GOT3 (cell line): ENCODE results near the gene FHDC1.
"Not testable (repeated sequence)": the region's sequence is repeated elsewhere in the genome, so short reads cannot be mapped to it uniquely, and the experiment has no call there.

ENCODE experiments used
- DNase-seq: peaks from one replicate; lab custom pipeline; 2025; ENCODE audit warnings: mixed read lengths; lab: John Stamatoyannopoulos, UW

FHDC1 gene

GRCh38 chr4:152935631-152936445 lies at the start of gene FHDC1:
Gene FHDC1 (plus strand): TSS chr4:152936323. CDS start chr4:152943058, 6,735 bp downstream.
- no peak for DNase-seq

DNA sequence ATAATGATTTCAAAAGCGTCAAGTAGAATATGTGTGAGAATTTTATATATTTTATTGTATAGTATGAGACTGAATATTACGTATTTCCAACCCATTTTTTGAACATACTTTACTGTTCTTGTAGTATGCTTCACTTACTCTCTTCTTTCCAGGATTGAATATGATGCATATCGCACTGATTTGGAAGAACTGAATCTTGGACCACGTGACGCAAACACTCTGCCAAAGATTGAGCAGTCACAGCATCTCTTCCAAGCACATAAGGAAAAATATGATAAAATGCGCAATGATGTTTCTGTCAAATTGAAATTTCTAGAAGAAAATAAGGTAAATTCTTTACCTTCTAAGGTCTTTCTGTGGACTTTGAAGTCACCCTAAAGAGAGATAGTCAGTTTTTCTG lies 48.1 kb upstream of the FHDC1 start:
- DNase-seq = no peak

- no peak for DNase-seq
Observed at GRCh38 chr4:152892974-152893373, 43.1 kb upstream of the FHDC1 start.

DNA sequence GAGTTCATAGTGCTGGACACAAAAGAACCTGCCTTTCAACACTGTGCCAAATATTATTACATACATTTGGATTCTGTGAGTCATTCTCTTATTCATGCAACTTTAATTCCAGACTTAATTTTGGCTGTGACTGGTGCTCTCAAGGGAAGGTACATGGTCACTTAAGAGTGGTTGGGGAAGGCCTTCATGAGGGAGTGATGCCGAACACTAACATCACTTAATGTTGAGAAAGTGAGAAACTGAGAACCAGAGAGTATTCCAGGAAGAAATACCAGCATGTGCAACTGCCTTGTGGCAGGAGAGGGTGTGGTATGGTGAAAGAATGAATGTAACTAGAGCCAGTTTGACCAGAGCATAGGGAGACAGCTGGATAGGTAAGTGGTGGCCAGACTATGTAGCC lies 41.5 kb upstream of the FHDC1 start:
- DNase-seq = no peak

DNA sequence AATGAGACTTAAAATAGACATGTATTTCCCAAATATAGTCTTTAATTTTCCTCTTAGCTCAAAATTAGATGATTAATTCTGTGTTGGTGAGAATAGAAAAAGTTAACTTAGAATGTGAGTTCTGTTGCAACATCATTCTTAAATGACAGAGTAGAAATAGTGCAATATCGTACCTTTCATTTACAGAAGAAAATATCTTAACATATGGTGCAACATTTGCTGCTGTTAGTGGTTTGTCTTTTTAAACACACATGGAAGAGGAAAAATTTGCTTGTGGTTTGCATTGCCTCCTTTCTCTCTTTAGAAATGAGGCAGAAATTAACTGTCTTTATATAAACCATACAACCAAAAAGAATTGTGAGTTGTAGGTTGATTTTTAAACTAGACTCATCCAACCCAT lies 39.3 kb upstream of the FHDC1 start:
- no peak for DNase-seq

DNA sequence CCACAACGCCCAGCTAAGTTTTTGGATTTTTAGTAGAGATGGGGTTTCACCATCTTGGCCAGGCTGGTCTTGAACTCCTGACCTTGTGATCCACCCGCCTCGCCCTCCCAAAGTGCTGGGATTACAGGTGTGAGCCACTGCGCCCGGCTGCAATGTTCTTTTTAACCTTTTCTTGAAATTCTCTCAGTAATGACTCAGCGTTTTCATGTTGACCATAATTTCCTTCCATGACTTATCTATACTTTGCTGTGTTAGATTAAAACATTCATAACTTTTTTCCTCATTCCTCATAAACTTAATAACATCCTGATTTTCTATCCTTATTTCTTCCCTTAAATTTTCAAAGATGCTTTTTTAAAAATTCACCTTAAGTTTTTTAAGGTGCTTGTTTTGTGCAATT lies 38.0 kb upstream of the FHDC1 start:
- DNase-seq = not testable (repeated sequence)

- no peak for DNase-seq
Observed at GRCh38 chr4:152898606-152899005, 37.5 kb upstream of the FHDC1 start.

DNA sequence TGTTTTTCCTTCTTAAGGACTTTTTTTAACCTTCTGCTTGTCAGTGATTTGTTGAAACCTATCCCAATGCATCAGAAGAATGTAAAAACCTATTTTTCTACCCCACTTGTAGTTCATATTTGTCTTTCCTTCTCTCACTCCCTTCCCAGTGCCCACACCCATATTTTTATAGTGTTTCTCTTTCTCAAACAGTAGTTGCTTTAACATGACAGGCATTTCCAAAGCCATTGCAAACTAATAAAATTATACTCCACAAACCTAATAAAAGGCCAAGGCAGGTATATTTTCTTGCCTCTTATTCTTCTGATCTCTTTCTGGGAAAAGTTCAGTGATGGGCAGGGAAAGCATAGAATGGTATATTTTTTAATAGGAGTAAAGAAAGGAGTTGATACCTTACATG lies 35.7 kb upstream of the FHDC1 start:
- DNase-seq = no peak

GRCh38 chr4:152901205-152901604 lies 34.9 kb upstream of the FHDC1 start:
- DNase-seq = no peak

- DNase-seq = no peak
Observed at GRCh38 chr4:152903658-152904057, 32.5 kb upstream of the FHDC1 start.

DNA sequence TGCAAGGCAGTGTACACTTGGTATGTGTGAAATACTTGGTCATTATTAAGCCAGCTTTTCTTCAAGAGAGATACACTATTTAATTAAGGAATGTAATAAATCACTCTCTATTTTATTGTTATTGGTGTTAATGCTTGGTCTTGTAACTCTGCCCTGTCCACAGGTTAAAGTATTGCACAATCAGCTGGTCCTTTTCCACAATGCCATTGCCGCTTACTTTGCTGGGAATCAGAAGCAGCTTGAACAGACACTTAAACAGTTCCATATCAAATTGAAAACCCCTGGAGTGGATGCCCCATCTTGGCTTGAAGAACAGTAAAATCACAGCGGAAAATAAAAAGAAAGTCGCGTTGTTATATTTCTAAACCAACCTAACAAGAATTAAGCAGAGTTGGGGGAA lies 26.2 kb upstream of the FHDC1 start:
- DNase-seq = no peak

- DNase-seq = no peak
Observed at GRCh38 chr4:152910521-152910920, 25.6 kb upstream of the FHDC1 start.

GRCh38 chr4:152917543-152918395 lies 18.4 kb upstream of the FHDC1 start:
- no peak for DNase-seq

DNA sequence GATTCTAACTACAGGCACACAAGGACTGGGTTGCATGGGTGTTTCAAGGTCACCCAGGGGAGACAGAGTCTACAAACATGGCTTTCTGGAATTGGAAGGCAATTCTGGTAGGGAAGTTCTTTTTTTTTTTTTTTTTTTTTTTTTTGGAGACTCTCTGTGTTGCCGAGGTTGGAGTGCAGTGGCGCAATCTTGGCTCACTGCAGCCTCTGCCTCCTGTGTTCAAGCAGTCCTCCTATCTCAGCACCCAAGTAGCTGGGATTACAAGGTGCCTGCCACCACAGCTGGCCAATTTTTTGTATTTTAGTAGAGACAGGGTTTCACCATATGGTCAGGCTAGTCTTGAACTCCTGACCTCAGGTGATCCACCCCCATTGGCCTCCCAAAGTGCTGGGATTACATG lies 16.3 kb upstream of the FHDC1 start:
- DNase-seq = no peak

DNA sequence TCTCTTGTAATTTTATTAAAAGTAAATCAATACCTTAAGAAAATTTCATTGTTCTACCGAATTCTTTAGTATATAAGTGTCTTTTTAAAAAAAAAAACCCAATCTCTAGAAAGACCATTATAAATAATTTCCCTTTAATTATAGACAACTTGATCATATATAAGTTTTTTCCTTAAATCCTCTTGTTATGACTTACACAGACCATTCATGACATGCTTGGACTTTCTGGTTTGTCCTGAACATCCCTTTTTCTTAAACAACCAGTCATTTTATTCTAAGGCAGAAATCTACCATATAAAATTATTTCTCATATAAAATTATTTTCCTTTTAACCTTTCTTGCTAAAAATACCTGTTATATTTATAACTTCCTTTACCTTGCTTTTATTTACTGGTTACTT lies 15.4 kb upstream of the FHDC1 start:
- DNase-seq = no peak

- no peak for DNase-seq
Observed at GRCh38 chr4:152921284-152921683, 14.8 kb upstream of the FHDC1 start.

GRCh38 chr4:152925851-152926250 lies 10.3 kb upstream of the FHDC1 start:
- no peak for DNase-seq

- DNase-seq = no peak
Observed at GRCh38 chr4:152926959-152927358, 9.2 kb upstream of the FHDC1 start.

DNA sequence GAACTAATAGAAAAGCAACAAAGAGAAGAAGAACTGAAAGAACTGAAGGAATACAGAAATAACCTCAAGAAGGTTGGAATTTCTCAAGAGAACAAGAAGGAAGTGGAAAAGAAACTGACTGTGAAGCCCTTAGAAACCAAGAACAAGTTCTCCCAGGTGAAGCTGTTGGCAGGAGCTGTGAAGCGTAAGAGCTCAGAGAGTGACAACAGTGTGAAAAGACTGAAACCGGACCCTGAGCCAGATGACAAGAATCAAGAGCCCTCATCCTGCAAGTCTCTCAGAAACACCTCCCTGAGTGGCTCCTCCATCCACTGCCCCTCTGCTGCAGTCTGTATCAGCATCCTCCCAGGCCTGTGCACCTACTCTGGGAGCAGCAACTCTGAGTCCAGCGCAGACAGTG lies 8.4 kb upstream of the FHDC1 start:
- DNase-seq = no peak

GRCh38 chr4:152928286-152928685 lies 7.8 kb upstream of the FHDC1 start:
- no peak for DNase-seq

GRCh38 chr4:152929888-152930287 lies 6.2 kb upstream of the FHDC1 start:
- DNase-seq = no peak

GRCh38 chr4:152935143-152935542 lies 980 bp upstream of the FHDC1 start:
- no peak for DNase-seq
